IMR-90 (cell line): Measurements from ENCODE around the gene NT5DC3. TPM values are rescaled to one million over a fixed set of nuclear protein-coding genes. Genes with fewer than 3 reads are reported as not detected.

Source experiments
- ATAC-seq: fragments of 200-7000 bp; cut with Tn5 transposase; 2 replicates; pipeline ENCODE4 v1.9.1; 2020; ENCODE audit warnings: low read depth, mild to moderate bottlenecking, moderate library complexity
- BruUV-seq: library from RNA; stranded (reverse); fragments of 400-500 nt; replicated peaks from 2 replicates; lab custom pipeline; 2021; lab: Mats Ljungman, UMichigan
- CTCF ChIA-PET: fragments of 300-600 bp; formaldehyde crosslinking; extraction: SDS; loops from one replicate; lab custom pipeline; 2021; ENCODE audit warnings: antibody characterized with exemption; lab: Yijun Ruan, JAX
- POLR2A ChIA-PET: fragments of 300-600 bp; sonication (Branson Sonifier 250); formaldehyde crosslinking; loops from one replicate; lab custom pipeline; 2022; ENCODE audit warnings: antibody characterized with exemption; ENCODE audit not compliant: unreplicated experiment; lab: Charles Lee
- DNase-seq: peaks from one replicate; pipeline ENCODE4 v3.0.0; 2013
- H2AFZ ChIP-seq: replicated peaks from 2 replicates; pipeline ENCODE3; 2013; ENCODE audit warnings: low read length, mild to moderate bottlenecking; ENCODE audit not compliant: poor library complexity
- H2AK5ac ChIP-seq: 2 replicates; pipeline ENCODE4 v1.6.1; 2013; ENCODE audit warnings: low read depth, low read length, inconsistent platforms
- H2AK9ac ChIP-seq: replicated peaks from 2 replicates; pipeline ENCODE3; 2013; ENCODE audit warnings: mild to moderate bottlenecking, low read depth, low read length, moderate library complexity; ENCODE audit not compliant: poor library complexity
- H2BK120ac ChIP-seq: 2 replicates; pipeline ENCODE4 v1.6.1; 2013; ENCODE audit warnings: low read depth, low read length, inconsistent platforms
- H2BK15ac ChIP-seq: 3 replicates; pipeline ENCODE4 v1.6.1; 2013; ENCODE audit warnings: low read depth, low read length, inconsistent platforms
- H2BK20ac ChIP-seq: 2 replicates; pipeline ENCODE4 v1.6.1; 2013; ENCODE audit warnings: low read depth, mild to moderate bottlenecking, inconsistent platforms, low read length, moderate library complexity
- H2BK5ac ChIP-seq: 2 replicates; pipeline ENCODE4 v1.6.1; 2013; ENCODE audit warnings: mild to moderate bottlenecking, low read depth, low read length, inconsistent platforms; ENCODE audit not compliant: poor library complexity, severe bottlenecking
- H3K14ac ChIP-seq: replicated peaks from 2 replicates; pipeline ENCODE4 v1.6.1; 2013; ENCODE audit warnings: low read depth, low read length, inconsistent platforms
- H3K18ac ChIP-seq: 2 replicates; pipeline ENCODE4 v1.6.1; 2013; ENCODE audit warnings: low read depth, low read length, control low read depth
- H3K23ac ChIP-seq: 2 replicates; pipeline ENCODE4 v1.6.1; 2013; ENCODE audit warnings: low read depth, low read length, inconsistent platforms
- H3K27ac ChIP-seq: 2 replicates; pipeline ENCODE4 v1.5.1; 2013; ENCODE audit warnings: mild to moderate bottlenecking, control low read depth, low read length; ENCODE audit not compliant: insufficient read depth
- H3K27me3 ChIP-seq: 2 replicates; pipeline ENCODE4 v1.6.1; 2013; ENCODE audit warnings: low read length; ENCODE audit not compliant: control insufficient read depth, insufficient read depth
- H3K36me3 ChIP-seq: 2 replicates; pipeline ENCODE4 v1.6.1; 2013; ENCODE audit warnings: low read length, mixed read lengths; ENCODE audit not compliant: control insufficient read depth, insufficient read depth
- H3K4ac ChIP-seq: 2 replicates; pipeline ENCODE4 v1.6.1; 2013; ENCODE audit warnings: low read depth, low read length, inconsistent platforms
- H3K4me1 ChIP-seq: 2 replicates; pipeline ENCODE4 v1.6.1; 2013; ENCODE audit warnings: low read length, mixed read lengths; ENCODE audit not compliant: control insufficient read depth, insufficient read depth
- H3K4me2 ChIP-seq: 2 replicates; pipeline ENCODE4 v1.6.1; 2013; ENCODE audit warnings: low read depth, mild to moderate bottlenecking, control low read depth, low read length, moderate library complexity
- H3K4me3 ChIP-seq: 2 replicates; pipeline ENCODE4 v1.5.1; 2013; ENCODE audit warnings: low read depth, mild to moderate bottlenecking, control low read depth, low read length, moderate library complexity; ENCODE audit not compliant: insufficient read depth
- H3K56ac ChIP-seq: 2 replicates; pipeline ENCODE4 v1.6.1; 2013; ENCODE audit warnings: low read length, inconsistent platforms; ENCODE audit not compliant: insufficient read depth; ENCODE audit errors: extremely low read depth
- H3K79me1 ChIP-seq, 2 experiments: 2 replicates each; pipeline ENCODE4 v1.6.1; 2013; ENCODE audit warnings: low read length in 2 of 2, inconsistent platforms in 1 of 2, low read depth in 1 of 2
- H3K9ac ChIP-seq: 2 replicates; pipeline ENCODE4 v1.6.1; 2013; ENCODE audit warnings: low read depth, low read length, control low read depth
- H3K9me1 ChIP-seq: 2 replicates; pipeline ENCODE4 v1.6.1; 2013; ENCODE audit warnings: low read length, inconsistent platforms; ENCODE audit not compliant: insufficient read depth
- H3K9me3 ChIP-seq: 2 replicates; pipeline ENCODE4 v1.6.1; 2013; ENCODE audit warnings: low read length; ENCODE audit not compliant: control insufficient read depth, insufficient read depth
- H4K20me1 ChIP-seq: 2 replicates; pipeline ENCODE4 v1.6.1; 2013; ENCODE audit warnings: low read length, inconsistent platforms; ENCODE audit not compliant: insufficient read depth
- H4K5ac ChIP-seq: 2 replicates; pipeline ENCODE4 v1.6.1; 2013; ENCODE audit warnings: mild to moderate bottlenecking, low read depth, low read length, control low read depth
- H4K8ac ChIP-seq, 2 experiments: 2 replicates each; pipeline ENCODE4 v1.6.1; 2013; ENCODE audit warnings: low read depth in 2 of 2, low read length in 2 of 2, control low read depth in 1 of 2, inconsistent platforms in 1 of 2
- H4K91ac ChIP-seq: 2 replicates; pipeline ENCODE4 v1.6.1; 2013; ENCODE audit warnings: low read depth, low read length, inconsistent platforms; ENCODE audit not compliant: insufficient read depth
- CHD1 ChIP-seq: IDR thresholded peaks from 2 replicates; pipeline ENCODE4 v1.6.1; 2012; ENCODE audit warnings: low read depth, low read length, improper control_type of control experiment
- CTCF ChIP-seq: conservative IDR thresholded peaks from 2 replicates; pipeline ENCODE4 v1.5.1; 2012; ENCODE audit warnings: mild to moderate bottlenecking, low read depth, low read length, improper control_type of control experiment
- ELK1 ChIP-seq: fragments of 150-350 bp; IDR thresholded peaks from 2 replicates; pipeline ENCODE4 v1.6.1; 2016; ENCODE audit warnings: low read depth, mild to moderate bottlenecking, low read length, moderate library complexity, borderline replicate concordance
- FOS ChIP-seq: fragments of 150-350 bp; IDR thresholded peaks from 2 replicates; pipeline ENCODE4 v1.6.1; 2016; ENCODE audit warnings: low read depth, low read length
- MAFK ChIP-seq: IDR thresholded peaks from 2 replicates; pipeline ENCODE4 v1.6.1; 2012; ENCODE audit warnings: low read depth, low read length, improper control_type of control experiment
- MXI1 ChIP-seq: IDR thresholded peaks from 2 replicates; pipeline ENCODE4 v1.6.1; 2012; ENCODE audit warnings: low read depth, mild to moderate bottlenecking, low read length, moderate library complexity, borderline replicate concordance
- NFE2L2 ChIP-seq: fragments of 150-350 bp; IDR thresholded peaks from 2 replicates; pipeline ENCODE4 v1.6.1; 2016; ENCODE audit warnings: low read depth, mild to moderate bottlenecking, low read length
- RAD21 ChIP-seq: IDR thresholded peaks from 2 replicates; pipeline ENCODE4 v1.6.1; 2012; ENCODE audit warnings: low read length, improper control_type of control experiment
- RFX5 ChIP-seq: IDR thresholded peaks from 2 replicates; pipeline ENCODE4 v1.8.0; 2012; ENCODE audit warnings: low read depth, mild to moderate bottlenecking, low read length, moderate library complexity
- SMC3 ChIP-seq: fragments of 150-350 bp; IDR thresholded peaks from 2 replicates; pipeline ENCODE4 v1.6.1; 2016; ENCODE audit warnings: low read depth, mild to moderate bottlenecking, antibody characterized with exemption, low read length, moderate library complexity
- USF2 ChIP-seq: fragments of 150-350 bp; IDR thresholded peaks from 2 replicates; pipeline ENCODE4 v1.6.1; 2017; ENCODE audit warnings: mild to moderate bottlenecking, antibody characterized with exemption, low read length, low read depth
- WGBS, 2 experiments: methylation state at CpG; one replicate each; pipeline versions ENCODE4 v1.1.5 to v1.1.7; 2013; ENCODE audit warnings: missing lambda C conversion rate in 2 of 2; ENCODE audit not compliant: insufficient read length in 1 of 2; ENCODE audit errors: extremely low coverage in 2 of 2; 5-methylcytosine and 5-hydroxymethylcytosine counted together
- dilution Hi-C: fragments of 300-500 bp; cut with HindIII; formaldehyde crosslinking; loops from one replicate; pipeline ENCODE4 v1.14.3; 2018; ENCODE audit warnings: low sequenced_read_pairs; ENCODE audit not compliant: unreplicated experiment
- in situ Hi-C: fragments of 300-500 bp; cut with MboI; formaldehyde crosslinking; loops from 3 replicates; pipeline ENCODE4 v1.14.3; 2019; ENCODE audit warnings: low sequenced_read_pairs, inconsistent platforms, mixed read lengths
- intact Hi-C: fragments of 100-400 bp; cut with micrococcal nuclease; formaldehyde crosslinking; loops from 2 replicates; pipeline ENCODE4 v1.10.0; 2022
- polyA plus RNA-seq, 3 experiments: library from polyadenylated mRNA; depleted of rRNA; stranded (reverse); fragments of >200 nt; gene quantifications; 2 replicates each; pipeline ENCODE4 v1.2.3, GENCODE V29; 2012; ENCODE audit warnings: low replicate concordance in 1 of 3
- total RNA-seq: library from RNA; depleted of rRNA; stranded (reverse); fragments of >200 nt; gene quantifications from 2 replicates; pipeline ENCODE4 v1.2.3, GENCODE V29; 2012

The NT5DC3 gene
- total and polyA plus RNA-seq, 2 of the 4 experiments (the other 2 are of a cell fraction): 7.3 to 17.6 TPM

GRCh38 chr12:103833891-103834290 is 7.1 kb downstream of the NT5DC3 start:
- Histone ChIP-seq H3K23ac (0 out of 2 replicates have a peak overlapping the region, but pooled peaks have one; percentile 60), H2BK15ac (no peak overlapping the region), H2BK5ac (no peak overlapping the region), H2BK120ac (no peak overlapping the region), H3K9me1 (peaks cover 4% of the 10 kb centered on the region; the same call in 1 of the 2 replicates), H3K4ac (no peak overlapping the region), H3K4me1 (peaks cover 7% of the 10 kb centered on the region; the same call in 1 of the 2 replicates), H3K4me2 (peak overlapping the region; percentile 46), H3K4me3 (no peak overlapping the region), H4K91ac (no peak overlapping the region), H3K14ac (0 out of 2 replicates have a peak overlapping the region, but pooled peaks have one; percentile 75), H4K20me1 (peaks cover 11% of the 10 kb centered on the region), H2AK5ac (no peak overlapping the region), H3K9me3 (no peaks in the 10 kb centered on the region), H2BK20ac (no peak overlapping the region), H3K27me3 (no peaks in the 10 kb centered on the region), H2AFZ (no peak overlapping the region), H3K36me3 (no peaks in the 10 kb centered on the region), H2AK9ac (no peak overlapping the region), H3K56ac (no peak overlapping the region), H4K5ac (no peak overlapping the region), H4K8ac (no peak overlapping the region), H3K79me1 (peaks cover 28 to 48% of the 10 kb centered on the region in 2 experiments), H3K9ac (no peak overlapping the region), H3K18ac (no peak overlapping the region), H3K27ac (no peak overlapping the region)
- DNase-seq (no peak), ATAC-seq (no peak)
- BruUV-seq: no TSS peak
- ChIA-PET CTCF (interaction anchor here (0.7 to 1.2 kb wide), 2 partner anchors 10 to 16 kb away, joined by 4 to 5 read pairs; no protein-coding TSS in a partner anchor), POLR2A (no interaction called here)
- TF ChIP-seq NFE2L2: no peak
- TF ChIP-seq MXI1: no peak
- TF ChIP-seq ELK1: no peak
- TF ChIP-seq FOS: no peak
- no peak for TF ChIP-seq MAFK
- no peak for TF ChIP-seq CTCF
- no peak for TF ChIP-seq USF2
- TF ChIP-seq CHD1: no peak
- TF ChIP-seq RAD21: no peak
- no peak for TF ChIP-seq SMC3
- TF ChIP-seq RFX5: no peak
- in situ Hi-C loops (no loop called here), intact Hi-C loops (no loop called here), dilution Hi-C loops (no loop called here)
- no CpG with 5 or more reads among the region's 2 CpGs for WGBS, 2 experiments
